ENCODE results near the gene GOLGA6A.
"Not testable (repeated sequence)": the region's sequence is repeated elsewhere in the genome, so short reads cannot be mapped to it uniquely, and the experiment has no call there.

GOLGA6A gene

GRCh38 chr15:74094567-74094966, 12.2 kb upstream of the GOLGA6A start:
- H3K27ac ChIP-seq = not testable (repeated sequence)

- not testable (repeated sequence) for H3K27ac ChIP-seq
Measured at GRCh38 chr15:74075781-74076180, 6.6 kb downstream of the GOLGA6A start.

- 0 out of 2 replicates have a peak, but pooled peaks have one; percentile 10 for TF ChIP-seq CTCF (IDR thresholded peaks at IDR 0.05)
Measured at GRCh38 chr15:74072614-74073337, 9.6 kb downstream of the GOLGA6A start.

GRCh38 chr15:74072132-74072531, 10.2 kb downstream of the GOLGA6A start:
- not testable (repeated sequence) for H3K27ac ChIP-seq

More at GRCh38 chr15:74072614-74073337, 9.6 kb downstream of the GOLGA6A start:
- H3K27ac ChIP-seq = not testable (repeated sequence)

GRCh38 chr15:74071645-74072044, 10.7 kb downstream of the GOLGA6A start:
- H3K27ac ChIP-seq = not testable (repeated sequence)

GRCh38 chr15:74065684-74066411, 16.5 kb downstream of the GOLGA6A start:
- TF ChIP-seq CTCF (IDR thresholded peaks at IDR 0.05) = peak; percentile 68

GRCh38 chr15:74064822-74065221, 17.5 kb downstream of the GOLGA6A start:
- not testable (repeated sequence) for H3K27ac ChIP-seq

More at GRCh38 chr15:74065684-74066411, 16.5 kb downstream of the GOLGA6A start:
- not testable (repeated sequence) for H3K27ac ChIP-seq

- H3K27ac ChIP-seq = not testable (repeated sequence)
Measured at GRCh38 chr15:74064183-74064582, 18.2 kb downstream of the GOLGA6A start.

- H3K27ac ChIP-seq = not testable (repeated sequence)
Measured at GRCh38 chr15:74063425-74064146, 18.8 kb downstream of the GOLGA6A start.

GRCh38 chr15:74062671-74063070, 19.7 kb downstream of the GOLGA6A start:
- H3K27ac ChIP-seq = no peak overlapping the region
- TF ChIP-seq ZFX (IDR thresholded peaks at IDR 0.05; ENCODE audit: borderline replicate concordance) (no peak), CTCF (IDR thresholded peaks at IDR 0.05) (no peak)

- TF ChIP-seq CTCF (IDR thresholded peaks at IDR 0.05) (no peak), ZFX (IDR thresholded peaks at IDR 0.05; ENCODE audit: borderline replicate concordance) (no peak)
- no peak overlapping the region for H3K27ac ChIP-seq
Measured at GRCh38 chr15:74062236-74062635, 20.1 kb downstream of the GOLGA6A start.
